HepG2 (cell line): ENCODE results near the gene RERE. TPM values are rescaled to one million over a fixed set of nuclear protein-coding genes. Genes with fewer than 3 reads are reported as not detected.

Source experiments
- BCL6 ChIP-seq: IDR thresholded peaks from 2 replicates; pipeline ENCODE4 v1.6.1; 2016; ENCODE audit warnings: missing genetic modification reagents, missing compliant biosample characterization
- FLYWCH1 ChIP-seq: sonication (generic); formaldehyde crosslinking; IDR thresholded peaks from 2 replicates; pipeline ENCODE4 v1.8.1; 2023; ENCODE audit warnings: mild to moderate bottlenecking, missing genetic modification reagents
- HOXA3 ChIP-seq: sonication (generic); formaldehyde crosslinking; IDR thresholded peaks from 2 replicates; pipeline ENCODE4 v1.5.0; 2020; ENCODE audit warnings: missing genetic modification reagents
- IRX3 ChIP-seq: sonication (generic); formaldehyde crosslinking; IDR thresholded peaks from 2 replicates; pipeline ENCODE4 v1.8.1; 2023; ENCODE audit warnings: mild to moderate bottlenecking, low read depth, missing genetic modification reagents, borderline replicate concordance
- JUNB ChIP-seq: sonication (generic); formaldehyde crosslinking; IDR thresholded peaks from 2 replicates; pipeline ENCODE4 v1.8.0; 2022; ENCODE audit warnings: missing genetic modification reagents, mild to moderate bottlenecking, borderline replicate concordance
- KLF13 ChIP-seq: sonication (generic); formaldehyde crosslinking; IDR thresholded peaks from 2 replicates; pipeline ENCODE4 v1.4.0; 2020; ENCODE audit warnings: mild to moderate bottlenecking, missing genetic modification reagents
- NFKB2 ChIP-seq: sonication (generic); formaldehyde crosslinking; IDR thresholded peaks from 2 replicates; pipeline ENCODE4 v1.4.0; 2020; ENCODE audit warnings: missing genetic modification reagents, borderline replicate concordance
- RARA ChIP-seq: IDR thresholded peaks from 2 replicates; pipeline ENCODE4 v1.6.1; 2016; ENCODE audit warnings: missing genetic modification reagents, missing compliant biosample characterization
- SPEN ChIP-seq: sonication (generic); formaldehyde crosslinking; IDR thresholded peaks from 2 replicates; pipeline ENCODE4 v1.5.1; 2020; ENCODE audit warnings: low read depth, mild to moderate bottlenecking, missing genetic modification reagents
- ZBTB40 ChIP-seq, 2 experiments: fragments of 450-650 bp in 1 of 2; sonication (generic) in 1 of 2; formaldehyde crosslinking in 1 of 2; IDR thresholded peaks; 2 replicates each; pipeline versions ENCODE4 v1.6.1 to v1.8.0; 2016 to 2022; ENCODE audit warnings: antibody characterized with exemption in 1 of 2, mild to moderate bottlenecking in 1 of 2, missing genetic modification reagents in 1 of 2
- ZFX ChIP-seq: sonication (generic); formaldehyde crosslinking; IDR thresholded peaks from 2 replicates; pipeline ENCODE4 v1.4.0; 2020; ENCODE audit warnings: mild to moderate bottlenecking, low read depth, missing genetic modification reagents, moderate library complexity
- ZIK1 ChIP-seq: sonication (generic); formaldehyde crosslinking; IDR thresholded peaks from 2 replicates; pipeline ENCODE4 v1.5.0; 2020; ENCODE audit warnings: mild to moderate bottlenecking, low read depth, missing genetic modification reagents, borderline replicate concordance
- ZNF292 ChIP-seq: sonication (generic); formaldehyde crosslinking; IDR thresholded peaks from 2 replicates; pipeline ENCODE4 v1.8.1; 2022; ENCODE audit warnings: mild to moderate bottlenecking, low read depth, missing genetic modification reagents, borderline replicate concordance
- ZNF576 ChIP-seq: sonication (generic); formaldehyde crosslinking; IDR thresholded peaks from 2 replicates; pipeline ENCODE4 v1.4.0; 2020; ENCODE audit warnings: mild to moderate bottlenecking, missing genetic modification reagents
- ZNF709 ChIP-seq: sonication (generic); formaldehyde crosslinking; IDR thresholded peaks from 2 replicates; pipeline ENCODE4 v1.5.0; 2020; ENCODE audit warnings: mild to moderate bottlenecking, missing genetic modification reagents
- ZNF713 ChIP-seq: sonication (generic); formaldehyde crosslinking; IDR thresholded peaks from 2 replicates; pipeline ENCODE4 v1.4.0; 2020; ENCODE audit warnings: mild to moderate bottlenecking, missing genetic modification reagents
- ZNF749 ChIP-seq: sonication (generic); formaldehyde crosslinking; IDR thresholded peaks from 2 replicates; pipeline ENCODE4 v1.8.0; 2022; ENCODE audit warnings: mild to moderate bottlenecking, missing genetic modification reagents, moderate library complexity, borderline replicate concordance
- ZZZ3 ChIP-seq: sonication (generic); formaldehyde crosslinking; IDR thresholded peaks from 2 replicates; pipeline ENCODE4 v1.4.0; 2020; ENCODE audit warnings: missing genetic modification reagents, mild to moderate bottlenecking, borderline replicate concordance
- polyA plus RNA-seq, 8 experiments: library from polyadenylated mRNA; depleted of rRNA in 3 of 8; stranded (reverse) in 7 of 8; unstranded in 1 of 8; fragments of >200 nt; fragmentation: Illumina TruSeq in 4 of 8; extraction: Trizol in 4 of 8; gene quantifications; 2 replicates each; pipeline versions ENCODE4 v1.2.1 to v1.2.3, GENCODE V29; 2011 to 2016; ENCODE audit warnings: low read depth in 4 of 8, missing spikeins in 1 of 8, mixed read lengths in 1 of 8; ENCODE audit not compliant: insufficient read depth in 1 of 8
- total RNA-seq, 5 experiments: library from RNA; depleted of rRNA; stranded (reverse); fragments of >200 nt; fragmentation: Illumina TruSeq; extraction: Trizol; gene quantifications; 2 replicates each; pipeline ENCODE4 v1.2.3, GENCODE V29; 2016; ENCODE audit warnings: low read depth in 1 of 5

The RERE gene
- total and polyA plus RNA-seq, 2 of the 13 experiments (the other 11 are each of a cell fraction or from before 2014, with no cell fraction given): 18.3 to 21.9 TPM

DNA sequence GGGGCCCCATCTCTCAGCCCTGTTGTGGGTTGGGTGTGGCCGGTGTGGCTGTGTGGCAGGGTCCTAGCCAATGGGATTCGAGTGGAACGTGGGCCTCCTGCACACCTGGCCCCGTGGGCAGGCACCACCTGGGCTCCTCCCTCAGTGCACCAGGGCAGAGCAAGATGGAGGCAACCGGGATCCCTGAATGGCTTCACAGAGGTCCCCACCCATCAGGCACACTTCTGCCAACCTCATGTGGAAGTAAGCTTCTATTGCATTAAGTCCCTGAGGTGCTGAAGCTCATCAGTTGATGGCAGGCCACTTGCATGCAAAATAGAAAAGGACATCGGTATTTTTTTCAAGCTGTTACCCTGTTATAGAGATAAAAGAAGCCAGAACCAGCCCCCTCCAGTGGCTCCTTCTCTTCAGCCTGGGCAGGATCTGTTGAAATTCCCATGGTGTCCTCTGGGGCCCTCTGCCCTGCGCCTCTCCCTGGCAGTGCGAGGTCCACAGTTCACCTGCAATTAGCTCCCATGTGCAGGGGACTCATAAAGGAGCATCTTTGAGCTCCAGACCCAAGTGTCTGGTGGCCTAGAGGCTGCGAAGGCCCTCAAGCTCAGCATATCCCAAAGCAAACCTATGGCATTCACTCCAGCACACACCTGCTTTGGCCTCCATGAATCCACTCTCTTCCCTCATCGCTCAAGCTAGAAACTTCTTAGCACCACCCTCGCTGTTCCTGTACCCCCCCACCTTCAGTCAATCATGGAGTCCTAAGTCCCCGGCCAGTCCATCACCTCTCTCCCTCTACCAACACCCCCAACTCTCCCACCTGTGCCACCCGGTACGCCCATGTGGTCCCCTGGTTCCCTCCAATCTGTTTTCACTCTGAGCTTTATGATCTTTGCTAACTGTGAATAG, 501.6 kb downstream of the RERE start (continued):
- no peak for TF ChIP-seq ZNF292 (CRISPR knock-in tag)
- TF ChIP-seq NFKB2 (CRISPR knock-in tag): no peak
- 0 out of 2 replicates have a peak, but pooled peaks have one; percentile 32 for TF ChIP-seq RARA (CRISPR knock-in tag)
- no peak for TF ChIP-seq ZZZ3
- TF ChIP-seq ZIK1 (CRISPR knock-in tag): no peak
- no peak for TF ChIP-seq ZNF576 (CRISPR knock-in tag)
- no peak for TF ChIP-seq IRX3 (CRISPR knock-in tag)
- 0 out of 2 replicates have a peak, but pooled peaks have one; percentile 7 for TF ChIP-seq SPEN
- no peak for TF ChIP-seq ZBTB40 (IDR thresholded peaks at IDR 0.05)
- TF ChIP-seq ZBTB40 (CRISPR knock-in tag; IDR thresholded peaks at IDR 0.05): no peak
- peak; percentile 31; the same call in 1 of the 2 replicates for TF ChIP-seq BCL6
- TF ChIP-seq ZNF713: no peak
- no peak for TF ChIP-seq ZNF709 (CRISPR knock-in tag)
- TF ChIP-seq KLF13 (CRISPR knock-in tag): no peak
- TF ChIP-seq ZFX (CRISPR knock-in tag): 0 out of 2 replicates have a peak, but pooled peaks have one; percentile 37
- TF ChIP-seq ZNF749 (CRISPR knock-in tag): no peak
- no peak for TF ChIP-seq FLYWCH1 (CRISPR knock-in tag)
- TF ChIP-seq HOXA3 (CRISPR knock-in tag): peak; percentile 53; the same call in 1 of the 2 replicates
- TF ChIP-seq JUNB (CRISPR knock-in tag): no peak
